A549 (cell line): Measurements from ENCODE around the gene TMPRSS9. TPM values are rescaled to one million over a fixed set of nuclear protein-coding genes. Genes with fewer than 3 reads are reported as not detected.

ENCODE experiments used
- ATAC-seq, 2 experiments: fragments of 200-7000 bp in 1 of 2; fragments of >200 bp in 1 of 2; cut with Nextera tagmentation in 1 of 2; cut with Tn5 transposase in 1 of 2; 3 replicates each; pipeline versions ENCODE4 v1.8.0 to v1.9.1; 2018 to 2020; ENCODE audit warnings: mild to moderate bottlenecking in 1 of 2, moderate library complexity in 1 of 2
- CTCF ChIA-PET: fragments of 300-600 bp; sonication (Branson Sonifier 250); formaldehyde crosslinking; extraction: SDS; loops from one replicate; lab custom pipeline; 2021; ENCODE audit warnings: antibody characterized with exemption, inconsistent platforms; lab: Yijun Ruan, JAX
- POLR2A ChIA-PET: fragments of 350-600 bp; formaldehyde crosslinking; extraction: SDS; loops from one replicate; lab custom pipeline; 2021; ENCODE audit warnings: antibody characterized with exemption, inconsistent platforms; lab: Yijun Ruan, JAX
- DNase-seq, 2 experiments: peaks; one replicate each; pipeline versions ENCODE4 v3.0.0 to v3.0.0-alpha.2; 2011 to 2016; ENCODE audit warnings: low read depth in 1 of 2, low spot score in 1 of 2
- FAIRE-seq: peaks from 2 replicates; lab custom pipeline; 2011; peaks lifted over from hg19 to GRCh38; lab: Jason Lieb, UNC
- H3K27ac ChIP-seq, 2 experiments: fragments of >200 bp; sonication (Bioruptor Twin); formaldehyde crosslinking; 3 replicates each; pipeline ENCODE4 v1.5.1; 2016 to 2017
- H3K4me1 ChIP-seq: fragments of >200 bp; sonication (Bioruptor Twin); formaldehyde crosslinking; 3 replicates; pipeline ENCODE4 v1.6.1; 2016
- H3K4me2 ChIP-seq: fragments of >200 bp; sonication (Bioruptor Twin); formaldehyde crosslinking; 3 replicates; pipeline ENCODE4 v1.6.1; 2016
- H3K4me3 ChIP-seq: fragments of >200 bp; sonication (Bioruptor Twin); formaldehyde crosslinking; 3 replicates; pipeline ENCODE4 v1.5.1; 2016
- H3K9me3 ChIP-seq: fragments of >200 bp; sonication (Bioruptor Twin); formaldehyde crosslinking; 3 replicates; pipeline ENCODE4 v1.6.1; 2016
- CHD2 ChIP-seq: fragments of 150-350 bp; IDR thresholded peaks from 2 replicates; pipeline ENCODE4 v1.6.1; 2014; ENCODE audit warnings: low read length; ENCODE audit not compliant: partially characterized antibody
- EHF ChIP-seq: fragments of 250-450 bp; sonication (Bioruptor Pico); IDR thresholded peaks from 2 replicates; pipeline ENCODE4 v1.5.0; 2020; ENCODE audit warnings: mild to moderate bottlenecking
- ESRRA ChIP-seq: fragments of 150-350 bp; IDR thresholded peaks from 2 replicates; pipeline ENCODE4 v1.6.1; 2014; ENCODE audit warnings: mild to moderate bottlenecking, low read length, borderline replicate concordance
- FOSB ChIP-seq: fragments of 250-450 bp; sonication (Bioruptor Pico); IDR thresholded peaks from 2 replicates; pipeline ENCODE4 v1.5.0; 2020; ENCODE audit warnings: mild to moderate bottlenecking, moderate library complexity
- GATA3 ChIP-seq: IDR thresholded peaks from 2 replicates; pipeline ENCODE4 v1.6.1; 2012; ENCODE audit warnings: borderline replicate concordance
- HEYL ChIP-seq: fragments of 250-450 bp; sonication (Bioruptor Pico); IDR thresholded peaks from 2 replicates; pipeline ENCODE4 v1.8.0; 2021; ENCODE audit warnings: mild to moderate bottlenecking, moderate library complexity
- HOXB5 ChIP-seq: fragments of 250-450 bp; sonication (Bioruptor Pico); IDR thresholded peaks from 2 replicates; pipeline ENCODE4 v1.5.0; 2020; ENCODE audit warnings: mild to moderate bottlenecking, moderate library complexity
- JUN ChIP-seq, 2 experiments: fragments of >200 bp; sonication (Bioruptor Twin); formaldehyde crosslinking; IDR thresholded peaks; 2 replicates in 1 of 2; 3 replicates in 1 of 2; pipeline ENCODE4 v1.6.1; 2016 to 2017
- KDM1A ChIP-seq: fragments of 200-600 bp; sonication (generic); IDR thresholded peaks from 2 replicates; pipeline ENCODE4 v1.6.1; 2016; ENCODE audit warnings: low read depth, mild to moderate bottlenecking
- NR3C1 ChIP-seq: fragments of >200 bp; sonication (Bioruptor Twin); formaldehyde crosslinking; IDR thresholded peaks from 3 replicates; pipeline ENCODE4 v1.6.1; 2017
- POLR2A ChIP-seq: IDR thresholded peaks from 2 replicates; pipeline ENCODE4 v1.6.1; 2012; ENCODE audit warnings: mild to moderate bottlenecking, low read length
- POLR2AphosphoS2 ChIP-seq: conservative IDR thresholded peaks from 2 replicates; pipeline ENCODE4 v1.6.1; 2012; ENCODE audit warnings: low read length, improper control_type of control experiment, inconsistent platforms
- RAD21 ChIP-seq, 2 experiments: fragments of >200 bp in 1 of 2; sonication (Bioruptor Twin) in 1 of 2; formaldehyde crosslinking in 1 of 2; IDR thresholded peaks in 1 of 2; conservative IDR thresholded peaks in 1 of 2; 2 replicates in 1 of 2; 3 replicates in 1 of 2; pipeline ENCODE4 v1.6.1; 2012 to 2018; ENCODE audit warnings: inconsistent platforms in 1 of 2
- RFX5 ChIP-seq: fragments of 450-650 bp; IDR thresholded peaks from 2 replicates; pipeline ENCODE4 v1.7.1; 2014; ENCODE audit warnings: antibody characterized with exemption, mild to moderate bottlenecking, moderate library complexity
- RNF2 ChIP-seq: fragments of 200-600 bp; sonication (generic); IDR thresholded peaks from 2 replicates; pipeline ENCODE4 v1.6.1; 2016; ENCODE audit warnings: low read depth, mild to moderate bottlenecking, antibody characterized with exemption, moderate library complexity, borderline replicate concordance
- SREBF2 ChIP-seq: fragments of 450-650 bp; IDR thresholded peaks from 2 replicates; pipeline ENCODE4 v1.6.1; 2014; ENCODE audit warnings: mild to moderate bottlenecking, moderate library complexity
- TFCP2L1 ChIP-seq: fragments of 250-450 bp; sonication (Bioruptor Pico); IDR thresholded peaks from 2 replicates; pipeline ENCODE4 v1.5.0; 2021; ENCODE audit warnings: mild to moderate bottlenecking
- ZNF302 ChIP-seq: fragments of 250-450 bp; sonication (Bioruptor Pico); IDR thresholded peaks from 2 replicates; pipeline ENCODE4 v1.9.0; 2021; ENCODE audit warnings: inconsistent platforms, mild to moderate bottlenecking, moderate library complexity
- WGBS: methylation state at CpG from one replicate; pipeline ENCODE4 v1.1.6; 2017; ENCODE audit errors: missing lambda C conversion rate; 5-methylcytosine and 5-hydroxymethylcytosine counted together
- polyA plus RNA-seq, 4 experiments: library from polyadenylated mRNA; depleted of rRNA in 3 of 4; stranded (reverse); fragments of >200 nt; fragmentation: RNase III in 1 of 4; extraction: RNeasy Plus Mini Kit Qiagen cat#74134 plus additional on column Dnase treatment in 1 of 4; gene quantifications; 2 replicates in 3 of 4; 3 replicates in 1 of 4; pipeline ENCODE4 v1.2.3, GENCODE V29; 2011 to 2017
- TF ChIP-seq, protein P1 (sequence below): fragments of 250-450 bp; sonication (Bioruptor Pico); IDR thresholded peaks from 2 replicates; pipeline ENCODE4 v1.5.0; 2021; ENCODE audit warnings: mild to moderate bottlenecking, moderate library complexity, borderline replicate concordance
- TF ChIP-seq, protein P2 (sequence below): IDR thresholded peaks from 2 replicates; pipeline ENCODE4 v1.6.1; 2012; ENCODE audit warnings: low read depth, borderline replicate concordance
- TF ChIP-seq, protein P3 (sequence below): fragments of 450-650 bp; IDR thresholded peaks from 2 replicates; pipeline ENCODE4 v1.6.1; 2014; ENCODE audit warnings: antibody characterized with exemption
- TF ChIP-seq, protein P4 (sequence below): fragments of >200 bp; sonication (Bioruptor Twin); formaldehyde crosslinking; IDR thresholded peaks from 2 replicates; pipeline ENCODE4 v1.6.1; 2016

TMPRSS9 gene
- polyA plus RNA-seq, 2 of the 4 experiments (the other 2 are of a cell fraction), result 0.01 TPM; not detected in 1

DNA sequence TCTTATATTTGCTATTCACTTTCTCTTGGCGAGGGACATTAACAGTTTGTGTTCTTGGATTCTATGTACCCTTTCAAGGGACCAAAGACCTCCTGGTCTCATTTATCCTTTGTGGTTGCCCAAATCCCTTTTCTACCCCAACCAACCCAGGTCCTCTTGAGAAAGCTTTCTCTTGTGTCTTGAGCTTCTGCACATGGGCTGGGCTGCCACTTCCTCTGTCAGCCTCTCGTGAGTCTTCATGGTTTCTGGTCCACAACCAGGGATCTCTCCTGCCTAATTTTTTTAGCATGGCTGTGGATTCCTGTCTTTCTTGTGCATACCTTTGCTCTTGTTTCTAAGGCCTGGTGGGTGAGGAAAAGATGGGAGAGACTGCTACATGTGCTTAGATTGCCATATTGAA lies 52.4 kb downstream of the TMPRSS9 start:
- ATAC-seq (no peak; a peak in 1 of 6 replicates), DNase-seq (no peak), FAIRE-seq (no peak)
- 44% methylated on average over 2 of the region's 2 CpGs for WGBS
- Histone ChIP-seq H3K9me3 (no peaks in the 10 kb centered on the region), H3K27ac (no peak overlapping the region), H3K4me3 (no peak overlapping the region), H3K4me1 (no peaks in the 10 kb centered on the region), H3K4me2 (no peak overlapping the region)
- POLR2A ChIA-PET, result no interaction called here
- no peak for TF ChIP-seq EHF (CRISPR knock-in tag)
- no peak for TF ChIP-seq TFCP2L1
- no peak for TF ChIP-seq CHD2
- TF ChIP-seq HEYL, result no peak
- TF ChIP-seq, protein P1, sequence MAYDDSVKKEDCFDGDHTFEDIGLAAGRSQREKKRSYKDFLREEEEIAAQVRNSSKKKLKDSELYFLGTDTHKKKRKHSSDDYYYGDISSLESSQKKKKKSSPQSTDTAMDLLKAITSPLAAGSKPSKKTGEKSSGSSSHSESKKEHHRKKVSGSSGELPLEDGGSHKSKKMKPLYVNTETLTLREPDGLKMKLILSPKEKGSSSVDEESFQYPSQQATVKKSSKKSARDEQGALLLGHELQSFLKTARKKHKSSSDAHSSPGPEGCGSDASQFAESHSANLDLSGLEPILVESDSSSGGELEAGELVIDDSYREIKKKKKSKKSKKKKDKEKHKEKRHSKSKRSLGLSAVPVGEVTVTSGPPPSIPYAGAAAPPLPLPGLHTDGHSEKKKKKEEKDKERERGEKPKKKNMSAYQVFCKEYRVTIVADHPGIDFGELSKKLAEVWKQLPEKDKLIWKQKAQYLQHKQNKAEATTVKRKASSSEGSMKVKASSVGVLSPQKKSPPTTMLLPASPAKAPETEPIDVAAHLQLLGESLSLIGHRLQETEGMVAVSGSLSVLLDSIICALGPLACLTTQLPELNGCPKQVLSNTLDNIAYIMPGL (CRISPR knock-in tag), result no peak
- TF ChIP-seq, protein P2, sequence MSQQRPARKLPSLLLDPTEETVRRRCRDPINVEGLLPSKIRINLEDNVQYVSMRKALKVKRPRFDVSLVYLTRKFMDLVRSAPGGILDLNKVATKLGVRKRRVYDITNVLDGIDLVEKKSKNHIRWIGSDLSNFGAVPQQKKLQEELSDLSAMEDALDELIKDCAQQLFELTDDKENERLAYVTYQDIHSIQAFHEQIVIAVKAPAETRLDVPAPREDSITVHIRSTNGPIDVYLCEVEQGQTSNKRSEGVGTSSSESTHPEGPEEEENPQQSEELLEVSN, result no peak
- TF ChIP-seq ZNF302 (CRISPR knock-in tag), result no peak
- TF ChIP-seq HOXB5 (CRISPR knock-in tag), result no peak
- TF ChIP-seq GATA3, result no peak
- TF ChIP-seq JUN (IDR thresholded peaks at IDR 0.05), result no peak
- CTCF ChIA-PET, result interaction anchor here (0.7 to 1.2 kb wide), 3 partner anchors 20 to 198 kb away, joined by 3 to 5 read pairs (median 3); partner anchors contain the start of gene PLEKHJ1

DNA sequence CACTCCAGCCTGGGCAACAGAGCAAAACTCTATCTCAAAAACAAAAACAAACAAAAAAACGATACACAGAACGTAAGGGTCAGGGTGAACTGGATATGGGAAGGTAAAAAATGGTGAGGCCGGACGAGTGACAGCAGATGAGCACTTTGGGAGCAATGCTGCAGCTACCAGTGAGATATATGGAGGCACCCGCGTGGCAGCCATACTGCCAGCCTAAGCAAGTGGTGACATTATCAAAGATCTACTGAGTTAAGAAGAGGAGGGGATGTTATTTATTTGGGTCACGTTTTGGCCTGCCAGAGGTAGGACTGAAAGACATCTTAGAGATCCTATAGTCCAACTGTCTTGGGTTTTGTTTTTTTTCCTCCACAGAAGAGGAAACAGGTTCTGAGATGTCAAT lies 53.1 kb downstream of the TMPRSS9 start:
- TF ChIP-seq, protein P3, sequence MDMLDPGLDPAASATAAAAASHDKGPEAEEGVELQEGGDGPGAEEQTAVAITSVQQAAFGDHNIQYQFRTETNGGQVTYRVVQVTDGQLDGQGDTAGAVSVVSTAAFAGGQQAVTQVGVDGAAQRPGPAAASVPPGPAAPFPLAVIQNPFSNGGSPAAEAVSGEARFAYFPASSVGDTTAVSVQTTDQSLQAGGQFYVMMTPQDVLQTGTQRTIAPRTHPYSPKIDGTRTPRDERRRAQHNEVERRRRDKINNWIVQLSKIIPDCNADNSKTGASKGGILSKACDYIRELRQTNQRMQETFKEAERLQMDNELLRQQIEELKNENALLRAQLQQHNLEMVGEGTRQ, result no peak
- TF ChIP-seq RFX5, result no peak
- TF ChIP-seq RNF2, result no peak
- peak; percentile 41; the same call in 1 of the 2 replicates for TF ChIP-seq KDM1A
- no peak for TF ChIP-seq HOXB5 (CRISPR knock-in tag)
- no peak for TF ChIP-seq HEYL
- TF ChIP-seq RAD21 (conservative IDR thresholded peaks at IDR 0.05 in 1 of 2, IDR thresholded peaks at IDR 0.05 in 1 of 2), result no peak
- WGBS, result 70% methylated on average over 7 of the region's 7 CpGs
- FAIRE-seq, result no peak
- no peak; a peak in 1 of 6 replicates for ATAC-seq
- no peaks in the 10 kb centered on the region for H3K4me1 ChIP-seq
- H3K4me3 ChIP-seq, result no peak overlapping the region
- POLR2A ChIA-PET, result no interaction called here
- CTCF ChIA-PET, result interaction anchor here (0.6 to 0.7 kb wide), 2 partner anchors 22 to 198 kb away, joined by 3 read pairs; no protein-coding TSS in a partner anchor
- no peaks in the 10 kb centered on the region for H3K9me3 ChIP-seq
- no peak overlapping the region for H3K27ac ChIP-seq
- no peak for DNase-seq
- H3K4me2 ChIP-seq, result no peak overlapping the region

DNA sequence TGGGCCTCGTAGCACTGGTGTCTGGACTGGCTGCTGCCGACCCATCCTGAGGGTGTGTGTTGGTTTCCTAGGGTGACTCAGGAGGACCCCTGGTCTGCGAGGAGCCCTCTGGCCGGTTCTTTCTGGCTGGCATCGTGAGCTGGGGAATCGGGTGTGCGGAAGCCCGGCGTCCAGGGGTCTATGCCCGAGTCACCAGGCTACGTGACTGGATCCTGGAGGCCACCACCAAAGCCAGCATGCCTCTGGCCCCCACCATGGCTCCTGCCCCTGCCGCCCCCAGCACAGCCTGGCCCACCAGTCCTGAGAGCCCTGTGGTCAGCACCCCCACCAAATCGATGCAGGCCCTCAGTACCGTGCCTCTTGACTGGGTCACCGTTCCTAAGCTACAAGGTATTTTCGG lies 53.6 kb downstream of the TMPRSS9 start:
- DNase-seq (no peak), ATAC-seq (no peak; a peak in 1 of 6 replicates), FAIRE-seq (no peak)
- Histone ChIP-seq H3K27ac (no peak overlapping the region), H3K4me1 (no peaks in the 10 kb centered on the region), H3K4me3 (no peak overlapping the region), H3K9me3 (no peaks in the 10 kb centered on the region), H3K4me2 (no peak overlapping the region)
- no peak for TF ChIP-seq SREBF2
- TF ChIP-seq EHF (CRISPR knock-in tag), result no peak
- no peak for TF ChIP-seq POLR2A
- no peak for TF ChIP-seq ESRRA
- TF ChIP-seq HOXB5 (CRISPR knock-in tag), result no peak
- TF ChIP-seq, protein P4, sequence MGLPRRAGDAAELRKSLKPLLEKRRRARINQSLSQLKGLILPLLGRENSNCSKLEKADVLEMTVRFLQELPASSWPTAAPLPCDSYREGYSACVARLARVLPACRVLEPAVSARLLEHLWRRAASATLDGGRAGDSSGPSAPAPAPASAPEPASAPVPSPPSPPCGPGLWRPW, result no peak
- TF ChIP-seq POLR2AphosphoS2, result no peak
- no peak for TF ChIP-seq NR3C1
- TF ChIP-seq TFCP2L1, result no peak
- TF ChIP-seq FOSB (CRISPR knock-in tag), result no peak
- ChIA-PET CTCF (interaction anchor here (0.6 kb wide), 2 partner anchors 23 to 84 kb away, joined by 3 read pairs; no protein-coding TSS in a partner anchor), POLR2A (no interaction called here)
- 74% methylated on average over 12 of the region's 16 CpGs for WGBS
